ENCODE measurements around the gene SLC6A6. TPM values are rescaled to one million over a fixed set of nuclear protein-coding genes. Genes with fewer than 3 reads are reported as not detected.

SLC6A6 gene
- total and polyA plus RNA-seq, 2 experiments from 2014 or later: 27.5 to 150 TPM

DNA sequence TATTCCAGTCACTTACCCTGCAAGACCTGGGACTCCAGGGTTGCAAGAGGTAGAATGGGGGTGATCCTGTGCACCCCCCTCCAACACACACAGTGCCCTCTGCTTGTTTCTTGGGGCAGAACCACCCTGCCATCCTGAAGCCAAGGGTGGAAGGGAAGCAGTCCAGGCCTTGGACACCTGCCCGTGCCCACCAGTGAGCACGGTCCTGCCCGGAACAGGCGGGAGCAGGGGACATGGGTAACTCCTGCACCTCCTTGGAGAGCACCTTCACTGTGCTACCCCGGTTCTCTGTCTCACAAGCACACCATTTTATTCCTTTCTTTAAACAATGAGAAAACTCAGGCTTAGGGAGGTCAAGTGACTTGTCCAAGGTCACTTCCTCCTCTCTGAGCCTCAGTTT, 57.0 kb downstream of the SLC6A6 start (continued):
- TF ChIP-seq, protein P1, sequence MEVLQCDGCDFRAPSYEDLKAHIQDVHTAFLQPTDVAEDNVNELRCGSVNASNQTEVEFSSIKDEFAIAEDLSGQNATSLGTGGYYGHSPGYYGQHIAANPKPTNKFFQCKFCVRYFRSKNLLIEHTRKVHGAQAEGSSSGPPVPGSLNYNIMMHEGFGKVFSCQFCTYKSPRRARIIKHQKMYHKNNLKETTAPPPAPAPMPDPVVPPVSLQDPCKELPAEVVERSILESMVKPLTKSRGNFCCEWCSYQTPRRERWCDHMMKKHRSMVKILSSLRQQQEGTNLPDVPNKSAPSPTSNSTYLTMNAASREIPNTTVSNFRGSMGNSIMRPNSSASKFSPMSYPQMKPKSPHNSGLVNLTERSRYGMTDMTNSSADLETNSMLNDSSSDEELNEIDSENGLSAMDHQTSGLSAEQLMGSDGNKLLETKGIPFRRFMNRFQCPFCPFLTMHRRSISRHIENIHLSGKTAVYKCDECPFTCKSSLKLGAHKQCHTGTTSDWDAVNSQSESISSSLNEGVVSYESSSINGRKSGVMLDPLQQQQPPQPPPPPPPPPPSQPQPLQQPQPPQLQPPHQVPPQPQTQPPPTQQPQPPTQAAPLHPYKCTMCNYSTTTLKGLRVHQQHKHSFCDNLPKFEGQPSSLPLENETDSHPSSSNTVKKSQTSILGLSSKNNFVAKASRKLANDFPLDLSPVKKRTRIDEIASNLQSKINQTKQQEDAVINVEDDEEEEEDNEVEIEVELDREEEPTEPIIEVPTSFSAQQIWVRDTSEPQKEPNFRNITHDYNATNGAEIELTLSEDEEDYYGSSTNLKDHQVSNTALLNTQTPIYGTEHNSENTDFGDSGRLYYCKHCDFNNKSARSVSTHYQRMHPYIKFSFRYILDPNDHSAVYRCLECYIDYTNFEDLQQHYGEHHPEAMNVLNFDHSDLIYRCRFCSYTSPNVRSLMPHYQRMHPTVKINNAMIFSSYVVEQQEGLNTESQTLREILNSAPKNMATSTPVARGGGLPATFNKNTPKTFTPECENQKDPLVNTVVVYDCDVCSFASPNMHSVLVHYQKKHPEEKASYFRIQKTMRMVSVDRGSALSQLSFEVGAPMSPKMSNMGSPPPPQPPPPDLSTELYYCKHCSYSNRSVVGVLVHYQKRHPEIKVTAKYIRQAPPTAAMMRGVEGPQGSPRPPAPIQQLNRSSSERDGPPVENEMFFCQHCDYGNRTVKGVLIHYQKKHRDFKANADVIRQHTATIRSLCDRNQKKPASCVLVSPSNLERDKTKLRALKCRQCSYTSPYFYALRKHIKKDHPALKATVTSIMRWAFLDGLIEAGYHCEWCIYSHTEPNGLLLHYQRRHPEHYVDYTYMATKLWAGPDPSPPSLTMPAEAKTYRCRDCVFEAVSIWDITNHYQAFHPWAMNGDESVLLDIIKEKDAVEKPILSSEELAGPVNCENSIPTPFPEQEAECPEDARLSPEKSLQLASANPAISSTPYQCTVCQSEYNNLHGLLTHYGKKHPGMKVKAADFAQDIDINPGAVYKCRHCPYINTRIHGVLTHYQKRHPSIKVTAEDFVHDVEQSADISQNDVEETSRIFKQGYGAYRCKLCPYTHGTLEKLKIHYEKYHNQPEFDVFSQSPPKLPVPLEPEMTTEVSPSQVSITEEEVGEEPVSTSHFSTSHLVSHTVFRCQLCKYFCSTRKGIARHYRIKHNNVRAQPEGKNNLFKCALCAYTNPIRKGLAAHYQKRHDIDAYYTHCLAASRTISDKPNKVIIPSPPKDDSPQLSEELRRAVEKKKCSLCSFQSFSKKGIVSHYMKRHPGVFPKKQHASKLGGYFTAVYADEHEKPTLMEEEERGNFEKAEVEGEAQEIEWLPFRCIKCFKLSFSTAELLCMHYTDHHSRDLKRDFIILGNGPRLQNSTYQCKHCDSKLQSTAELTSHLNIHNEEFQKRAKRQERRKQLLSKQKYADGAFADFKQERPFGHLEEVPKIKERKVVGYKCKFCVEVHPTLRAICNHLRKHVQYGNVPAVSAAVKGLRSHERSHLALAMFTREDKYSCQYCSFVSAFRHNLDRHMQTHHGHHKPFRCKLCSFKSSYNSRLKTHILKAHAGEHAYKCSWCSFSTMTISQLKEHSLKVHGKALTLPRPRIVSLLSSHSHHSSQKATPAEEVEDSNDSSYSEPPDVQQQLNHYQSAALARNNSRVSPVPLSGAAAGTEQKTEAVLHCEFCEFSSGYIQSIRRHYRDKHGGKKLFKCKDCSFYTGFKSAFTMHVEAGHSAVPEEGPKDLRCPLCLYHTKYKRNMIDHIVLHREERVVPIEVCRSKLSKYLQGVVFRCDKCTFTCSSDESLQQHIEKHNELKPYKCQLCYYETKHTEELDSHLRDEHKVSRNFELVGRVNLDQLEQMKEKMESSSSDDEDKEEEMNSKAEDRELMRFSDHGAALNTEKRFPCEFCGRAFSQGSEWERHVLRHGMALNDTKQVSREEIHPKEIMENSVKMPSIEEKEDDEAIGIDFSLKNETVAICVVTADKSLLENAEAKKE (CRISPR knock-in tag; IDR thresholded peaks at IDR 0.05): no peak
- TF ChIP-seq CREB1 (CRISPR knock-in tag; IDR thresholded peaks at IDR 0.05; ENCODE audit: low read depth) (no peak), ZNF114 (CRISPR knock-in tag; IDR thresholded peaks at IDR 0.05) (no peak), POLR2AphosphoS5 (IDR thresholded peaks at IDR 0.05; ENCODE audit: low read depth) (no peak), STAT1 (IDR thresholded peaks at IDR 0.05; ENCODE audit: unreplicated experiment) (no peak)

DNA sequence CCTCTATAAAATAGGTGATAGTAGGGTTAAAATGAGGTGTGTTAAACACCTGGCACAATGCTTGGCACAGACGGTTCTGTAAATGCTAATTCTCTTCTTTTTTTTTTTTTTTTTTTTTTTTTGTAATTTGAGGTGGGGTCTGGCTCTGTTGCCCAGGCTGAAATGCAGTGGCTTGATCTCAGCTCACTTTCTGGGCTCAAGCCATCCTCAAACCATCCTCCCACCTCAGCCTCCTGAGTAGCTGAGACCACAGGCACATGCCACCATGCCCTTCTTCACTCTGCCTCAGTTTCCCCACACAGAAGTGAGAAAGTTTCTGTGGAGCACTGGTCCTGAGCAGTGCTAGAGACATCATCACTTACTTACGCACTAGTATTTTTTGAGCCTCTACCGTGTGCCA, 57.4 kb downstream of the SLC6A6 start:
- no peak overlapping the region for H3K4me3 ChIP-seq
- no peaks in the 10 kb centered on the region for H3K27me3 ChIP-seq (ENCODE audit: insufficient read depth)
- ATAC-seq (no peak), DNase-seq (ENCODE audit: low spot score) (no peak)
- no peak overlapping the region for H3K4me2 ChIP-seq
- H3K27me3 Mint-ChIP-seq (ENCODE audit: insufficient read depth, low read depth, poor library complexity): peaks cover 12% of the 10 kb centered on the region
- H3K27ac ChIP-seq (ENCODE audit: low read depth): no peak overlapping the region
- 0 out of 2 replicates have a peak, but pooled peaks cover 9% of the 10 kb centered on the region for H3F3A ChIP-seq (replicated peaks; ENCODE audit: low read depth)
- H3K9me3 Mint-ChIP-seq: no peaks in the 10 kb centered on the region
- no peaks in the 10 kb centered on the region for H3K79me2 ChIP-seq (replicated peaks; ENCODE audit: insufficient read depth)
- peaks cover 7% of the 10 kb centered on the region for H4K20me1 ChIP-seq (replicated peaks; ENCODE audit: insufficient read depth)
- peaks cover 32% of the 10 kb centered on the region for H3K36me3 ChIP-seq (ENCODE audit: insufficient read depth)
- no peak overlapping the region for H3K4me3 Mint-ChIP-seq
- H3K4me1 Mint-ChIP-seq: peaks cover 14% of the 10 kb centered on the region
- H3K9me2 ChIP-seq (ENCODE audit: insufficient read depth): no peaks in the 10 kb centered on the region
- no peak overlapping the region for H2AFZ ChIP-seq
- peaks cover 46% of the 10 kb centered on the region for H3K36me3 Mint-ChIP-seq (ENCODE audit: low read depth)
- no peak overlapping the region for H3K27ac Mint-ChIP-seq
- peaks cover 10% of the 10 kb centered on the region for H3K4me1 ChIP-seq (ENCODE audit: insufficient read depth)
- TF ChIP-seq ZNF114 (CRISPR knock-in tag; IDR thresholded peaks at IDR 0.05) (no peak), EZH2phosphoT487 (IDR thresholded peaks at IDR 0.05; ENCODE audit: unreplicated experiment) (no peak), NANOG (IDR thresholded peaks at IDR 0.05; ENCODE audit: borderline replicate concordance) (no peak), EZH2 (IDR thresholded peaks at IDR 0.05; ENCODE audit: low read depth, unreplicated experiment) (no peak)
- TF ChIP-seq, protein P2, sequence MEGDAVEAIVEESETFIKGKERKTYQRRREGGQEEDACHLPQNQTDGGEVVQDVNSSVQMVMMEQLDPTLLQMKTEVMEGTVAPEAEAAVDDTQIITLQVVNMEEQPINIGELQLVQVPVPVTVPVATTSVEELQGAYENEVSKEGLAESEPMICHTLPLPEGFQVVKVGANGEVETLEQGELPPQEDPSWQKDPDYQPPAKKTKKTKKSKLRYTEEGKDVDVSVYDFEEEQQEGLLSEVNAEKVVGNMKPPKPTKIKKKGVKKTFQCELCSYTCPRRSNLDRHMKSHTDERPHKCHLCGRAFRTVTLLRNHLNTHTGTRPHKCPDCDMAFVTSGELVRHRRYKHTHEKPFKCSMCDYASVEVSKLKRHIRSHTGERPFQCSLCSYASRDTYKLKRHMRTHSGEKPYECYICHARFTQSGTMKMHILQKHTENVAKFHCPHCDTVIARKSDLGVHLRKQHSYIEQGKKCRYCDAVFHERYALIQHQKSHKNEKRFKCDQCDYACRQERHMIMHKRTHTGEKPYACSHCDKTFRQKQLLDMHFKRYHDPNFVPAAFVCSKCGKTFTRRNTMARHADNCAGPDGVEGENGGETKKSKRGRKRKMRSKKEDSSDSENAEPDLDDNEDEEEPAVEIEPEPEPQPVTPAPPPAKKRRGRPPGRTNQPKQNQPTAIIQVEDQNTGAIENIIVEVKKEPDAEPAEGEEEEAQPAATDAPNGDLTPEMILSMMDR (conservative IDR thresholded peaks at IDR 0.05; ENCODE audit: low read depth in 2 of 2): no peak
- TF ChIP-seq, protein P1 (CRISPR knock-in tag; IDR thresholded peaks at IDR 0.05): no peak

Data from GM23338 (cell line).